ENCODE measurements around the gene AGBL5.

DNA sequence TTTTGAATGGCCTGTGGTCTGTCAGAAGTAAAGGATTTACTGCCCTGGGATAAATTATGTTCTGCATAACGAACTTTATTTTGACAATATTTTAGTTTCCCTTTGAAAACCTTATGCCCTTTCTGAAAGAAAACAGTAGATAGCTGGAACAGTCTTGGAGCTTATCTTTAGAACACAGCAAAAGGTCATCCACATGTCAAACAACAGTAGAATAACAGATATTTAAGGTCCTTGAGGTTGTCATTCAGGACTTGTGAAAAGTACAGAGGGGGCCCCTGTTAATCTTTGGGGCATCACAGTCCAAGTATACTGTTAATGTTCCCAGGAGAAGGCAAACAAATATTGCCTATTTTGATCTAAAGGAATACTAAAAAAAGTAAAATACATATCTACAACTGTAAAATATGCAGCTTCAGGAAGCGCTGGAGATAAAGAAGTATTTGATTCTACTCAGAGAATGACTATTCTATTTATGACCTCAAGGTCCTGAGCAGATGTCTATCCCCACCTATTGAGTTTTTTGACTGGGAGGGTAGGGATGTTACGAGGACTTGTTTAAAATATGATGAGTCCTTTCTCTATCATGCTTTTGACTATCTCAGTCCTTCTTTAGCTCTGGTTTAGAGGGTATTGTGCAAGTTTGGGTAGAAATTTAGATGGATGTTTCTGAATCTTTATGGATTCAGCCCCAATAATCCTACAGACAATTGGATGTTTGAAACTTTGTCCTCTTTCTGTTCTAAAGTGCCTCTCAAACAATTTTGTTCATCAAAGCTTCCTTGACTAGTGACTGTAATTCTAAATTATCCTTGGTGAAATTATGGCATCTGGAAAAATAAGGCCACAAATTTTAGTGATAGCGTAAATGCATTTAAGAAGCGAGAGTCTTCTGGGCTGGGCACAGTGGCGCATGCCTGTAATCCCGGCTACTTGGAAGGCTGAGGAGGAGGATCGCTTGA is 43.8 kb upstream of the AGBL5 start:
- TF ChIP-seq, protein P1, sequence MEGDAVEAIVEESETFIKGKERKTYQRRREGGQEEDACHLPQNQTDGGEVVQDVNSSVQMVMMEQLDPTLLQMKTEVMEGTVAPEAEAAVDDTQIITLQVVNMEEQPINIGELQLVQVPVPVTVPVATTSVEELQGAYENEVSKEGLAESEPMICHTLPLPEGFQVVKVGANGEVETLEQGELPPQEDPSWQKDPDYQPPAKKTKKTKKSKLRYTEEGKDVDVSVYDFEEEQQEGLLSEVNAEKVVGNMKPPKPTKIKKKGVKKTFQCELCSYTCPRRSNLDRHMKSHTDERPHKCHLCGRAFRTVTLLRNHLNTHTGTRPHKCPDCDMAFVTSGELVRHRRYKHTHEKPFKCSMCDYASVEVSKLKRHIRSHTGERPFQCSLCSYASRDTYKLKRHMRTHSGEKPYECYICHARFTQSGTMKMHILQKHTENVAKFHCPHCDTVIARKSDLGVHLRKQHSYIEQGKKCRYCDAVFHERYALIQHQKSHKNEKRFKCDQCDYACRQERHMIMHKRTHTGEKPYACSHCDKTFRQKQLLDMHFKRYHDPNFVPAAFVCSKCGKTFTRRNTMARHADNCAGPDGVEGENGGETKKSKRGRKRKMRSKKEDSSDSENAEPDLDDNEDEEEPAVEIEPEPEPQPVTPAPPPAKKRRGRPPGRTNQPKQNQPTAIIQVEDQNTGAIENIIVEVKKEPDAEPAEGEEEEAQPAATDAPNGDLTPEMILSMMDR (IDR thresholded peaks at IDR 0.05) = no peak
- TF ChIP-seq POLR2A (IDR thresholded peaks at IDR 0.05) = no peak

All from stomach (tissue), 4 donors.